Measurements from ENCODE around the gene POFUT2.

DNA sequence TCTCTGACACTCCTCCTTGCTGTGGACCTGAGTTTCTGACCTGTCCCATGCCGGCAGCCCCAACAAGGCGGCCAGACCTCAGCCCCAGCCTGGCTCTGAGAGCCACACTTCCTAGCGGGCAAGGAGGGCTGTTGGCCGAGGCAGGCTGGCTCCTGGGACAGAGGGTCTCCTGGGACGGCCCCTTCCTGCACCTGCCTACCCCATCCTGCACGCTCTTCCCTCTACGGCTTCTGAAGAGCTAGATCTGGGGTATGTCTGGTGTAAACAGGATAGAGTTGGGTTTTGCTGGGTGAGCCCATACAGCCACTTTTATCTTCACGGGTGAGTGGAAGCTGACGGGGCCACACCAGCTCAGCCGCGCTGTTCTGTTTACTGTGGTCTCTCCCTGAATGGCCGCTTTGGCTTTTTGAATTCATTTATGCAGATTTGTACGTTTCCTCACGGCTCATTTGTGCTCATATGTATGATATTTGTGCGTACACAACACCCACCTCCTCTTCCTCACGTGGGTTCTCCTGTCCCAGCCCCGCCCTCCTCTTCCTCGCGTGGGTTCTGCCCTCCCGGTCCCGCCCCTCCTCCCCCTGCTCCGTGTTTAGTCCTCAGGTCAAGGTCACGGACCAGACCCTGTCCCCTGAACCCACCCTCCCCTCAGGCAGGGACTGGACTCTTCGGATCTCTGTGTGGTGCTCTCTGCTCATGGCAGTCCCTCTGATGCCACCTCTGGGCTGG lies 34.7 kb upstream of the POFUT2 start:
- TF ChIP-seq, protein P1, sequence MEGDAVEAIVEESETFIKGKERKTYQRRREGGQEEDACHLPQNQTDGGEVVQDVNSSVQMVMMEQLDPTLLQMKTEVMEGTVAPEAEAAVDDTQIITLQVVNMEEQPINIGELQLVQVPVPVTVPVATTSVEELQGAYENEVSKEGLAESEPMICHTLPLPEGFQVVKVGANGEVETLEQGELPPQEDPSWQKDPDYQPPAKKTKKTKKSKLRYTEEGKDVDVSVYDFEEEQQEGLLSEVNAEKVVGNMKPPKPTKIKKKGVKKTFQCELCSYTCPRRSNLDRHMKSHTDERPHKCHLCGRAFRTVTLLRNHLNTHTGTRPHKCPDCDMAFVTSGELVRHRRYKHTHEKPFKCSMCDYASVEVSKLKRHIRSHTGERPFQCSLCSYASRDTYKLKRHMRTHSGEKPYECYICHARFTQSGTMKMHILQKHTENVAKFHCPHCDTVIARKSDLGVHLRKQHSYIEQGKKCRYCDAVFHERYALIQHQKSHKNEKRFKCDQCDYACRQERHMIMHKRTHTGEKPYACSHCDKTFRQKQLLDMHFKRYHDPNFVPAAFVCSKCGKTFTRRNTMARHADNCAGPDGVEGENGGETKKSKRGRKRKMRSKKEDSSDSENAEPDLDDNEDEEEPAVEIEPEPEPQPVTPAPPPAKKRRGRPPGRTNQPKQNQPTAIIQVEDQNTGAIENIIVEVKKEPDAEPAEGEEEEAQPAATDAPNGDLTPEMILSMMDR (IDR thresholded peaks at IDR 0.05 in 8 of 11, conservative IDR thresholded peaks at IDR 0.05 in 3 of 11) = no peak
- TF ChIP-seq POLR2A (IDR thresholded peaks at IDR 0.05) (no peak), POLR2AphosphoS5 (IDR thresholded peaks at IDR 0.05) (no peak)
